Ovary (tissue), 3 donors: ENCODE data around the gene CHKA.

ENCODE experiments used
- POLR2A ChIP-seq: fragments of 450-650 bp; IDR thresholded peaks from one replicate; pipeline ENCODE4 v1.6.1; 2017; ENCODE audit warnings: antibody characterized with exemption, mild to moderate bottlenecking, moderate library complexity
- TF ChIP-seq, protein P1 (sequence below), 3 donors: fragments of 450-650 bp in 2 of 3; fragments of 200-600 bp in 1 of 3; IDR thresholded peaks; one replicate each; pipeline versions ENCODE4 v1.5.1 to v1.8.0; 2016 to 2022; ENCODE audit warnings: antibody characterized with exemption in 3 of 3, mild to moderate bottlenecking in 1 of 3
- donor health status: DM: no; HTN: no; CAD: no.

- TF ChIP-seq POLR2A: no peak
- TF ChIP-seq, protein P1, sequence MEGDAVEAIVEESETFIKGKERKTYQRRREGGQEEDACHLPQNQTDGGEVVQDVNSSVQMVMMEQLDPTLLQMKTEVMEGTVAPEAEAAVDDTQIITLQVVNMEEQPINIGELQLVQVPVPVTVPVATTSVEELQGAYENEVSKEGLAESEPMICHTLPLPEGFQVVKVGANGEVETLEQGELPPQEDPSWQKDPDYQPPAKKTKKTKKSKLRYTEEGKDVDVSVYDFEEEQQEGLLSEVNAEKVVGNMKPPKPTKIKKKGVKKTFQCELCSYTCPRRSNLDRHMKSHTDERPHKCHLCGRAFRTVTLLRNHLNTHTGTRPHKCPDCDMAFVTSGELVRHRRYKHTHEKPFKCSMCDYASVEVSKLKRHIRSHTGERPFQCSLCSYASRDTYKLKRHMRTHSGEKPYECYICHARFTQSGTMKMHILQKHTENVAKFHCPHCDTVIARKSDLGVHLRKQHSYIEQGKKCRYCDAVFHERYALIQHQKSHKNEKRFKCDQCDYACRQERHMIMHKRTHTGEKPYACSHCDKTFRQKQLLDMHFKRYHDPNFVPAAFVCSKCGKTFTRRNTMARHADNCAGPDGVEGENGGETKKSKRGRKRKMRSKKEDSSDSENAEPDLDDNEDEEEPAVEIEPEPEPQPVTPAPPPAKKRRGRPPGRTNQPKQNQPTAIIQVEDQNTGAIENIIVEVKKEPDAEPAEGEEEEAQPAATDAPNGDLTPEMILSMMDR (IDR thresholded peaks at IDR 0.05): no peak
Measured at GRCh38 chr11:68037411-68038225, 83.6 kb downstream of the CHKA start.
